HEK293T (cell line): ENCODE measurements around the gene POP5.

ENCODE experiments used
- CTCF ChIA-PET: fragments of 350-600 bp; formaldehyde crosslinking; extraction: SDS; loops from one replicate; lab custom pipeline; 2021; ENCODE audit warnings: antibody characterized with exemption, inconsistent platforms; lab: Yijun Ruan, JAX
- POLR2A ChIA-PET: fragments of 350-600 bp; formaldehyde crosslinking; extraction: SDS; loops from one replicate; lab custom pipeline; 2020; ENCODE audit warnings: antibody characterized with exemption, inconsistent platforms; lab: Yijun Ruan, JAX
- DNase-seq: peaks from one replicate; pipeline ENCODE4 v3.0.0; 2012; ENCODE audit warnings: mixed read lengths; ENCODE audit errors: extremely low spot score
- ARNT ChIP-seq: fragments of 450-650 bp; IDR thresholded peaks from 2 replicates; pipeline ENCODE4 v1.6.1; 2017; ENCODE audit warnings: mild to moderate bottlenecking
- BHLHE40 ChIP-seq: fragments of 450-650 bp; IDR thresholded peaks from 2 replicates; pipeline ENCODE4 v1.6.1; 2016; ENCODE audit warnings: mild to moderate bottlenecking, moderate library complexity, borderline replicate concordance
- CTBP1 ChIP-seq: fragments of 450-650 bp; IDR thresholded peaks from 2 replicates; pipeline ENCODE4 v1.6.1; 2016; ENCODE audit warnings: borderline replicate concordance
- ELF4 ChIP-seq: fragments of 450-650 bp; IDR thresholded peaks from 2 replicates; pipeline ENCODE4 v1.6.1; 2017; ENCODE audit warnings: antibody characterized with exemption
- FOXA1 ChIP-seq: fragments of 450-650 bp; IDR thresholded peaks from 2 replicates; pipeline ENCODE4 v1.6.1; 2016; ENCODE audit warnings: mild to moderate bottlenecking
- FOXK2 ChIP-seq: fragments of 450-650 bp; IDR thresholded peaks from 2 replicates; pipeline ENCODE4 v1.6.1; 2016; ENCODE audit warnings: mild to moderate bottlenecking
- FOXM1 ChIP-seq: fragments of 450-650 bp; IDR thresholded peaks from 2 replicates; pipeline ENCODE4 v1.6.1; 2017; ENCODE audit warnings: mild to moderate bottlenecking, borderline replicate concordance
- HDGF ChIP-seq: fragments of 450-650 bp; IDR thresholded peaks from 2 replicates; pipeline ENCODE4 v1.6.1; 2017; ENCODE audit warnings: antibody characterized with exemption, borderline replicate concordance
- L3MBTL2 ChIP-seq: fragments of 450-650 bp; conservative IDR thresholded peaks from 2 replicates; pipeline ENCODE4 v1.6.1; 2016; ENCODE audit warnings: mild to moderate bottlenecking
- LEF1 ChIP-seq: fragments of 450-650 bp; IDR thresholded peaks from 2 replicates; pipeline ENCODE4 v1.6.1; 2017; ENCODE audit warnings: mild to moderate bottlenecking, borderline replicate concordance
- NFRKB ChIP-seq: fragments of 450-650 bp; IDR thresholded peaks from 2 replicates; pipeline ENCODE4 v1.6.1; 2016; ENCODE audit warnings: mild to moderate bottlenecking, moderate library complexity
- PKNOX1 ChIP-seq: fragments of 450-650 bp; IDR thresholded peaks from 2 replicates; pipeline ENCODE4 v1.6.1; 2016
- SP1 ChIP-seq: fragments of 450-650 bp; IDR thresholded peaks from 2 replicates; pipeline ENCODE4 v1.6.1; 2017
- SUZ12 ChIP-seq: fragments of 450-650 bp; IDR thresholded peaks from 2 replicates; pipeline ENCODE4 v1.6.1; 2016; ENCODE audit warnings: mild to moderate bottlenecking
- TARDBP ChIP-seq: fragments of 450-650 bp; IDR thresholded peaks from 2 replicates; pipeline ENCODE4 v1.6.1; 2016
- ZNF384 ChIP-seq: fragments of 450-650 bp; IDR thresholded peaks from 2 replicates; pipeline ENCODE4 v1.6.1; 2016

POP5 gene

DNA sequence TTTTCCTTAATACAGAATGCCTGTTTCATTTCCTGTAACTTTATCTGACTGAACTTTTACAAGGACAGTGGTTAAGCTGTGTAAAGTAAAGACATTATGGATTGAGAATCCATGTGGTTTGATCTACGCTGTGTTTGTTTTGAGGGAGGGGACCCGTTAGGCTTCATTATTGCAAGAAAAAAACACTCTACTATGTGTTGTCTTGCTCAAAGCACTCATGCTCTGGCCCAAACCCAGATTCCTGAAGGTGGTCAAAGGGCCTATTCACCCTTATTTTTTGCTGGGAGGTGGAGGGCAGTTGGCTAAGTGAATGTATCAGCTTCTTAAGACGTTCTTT, 35.2 kb downstream of the POP5 start:
- ChIA-PET CTCF (interaction anchor here (0.6 to 0.8 kb wide), 2 partner anchors 10 to 21 kb away, joined by 3 to 4 read pairs; no protein-coding TSS in a partner anchor), POLR2A (no interaction called here)
- TF ChIP-seq ELF4 (no peak), FOXM1 (no peak), FOXA1 (no peak), FOXK2 (no peak), BHLHE40 (no peak), LEF1 (no peak)
- DNase-seq: no peak

DNA sequence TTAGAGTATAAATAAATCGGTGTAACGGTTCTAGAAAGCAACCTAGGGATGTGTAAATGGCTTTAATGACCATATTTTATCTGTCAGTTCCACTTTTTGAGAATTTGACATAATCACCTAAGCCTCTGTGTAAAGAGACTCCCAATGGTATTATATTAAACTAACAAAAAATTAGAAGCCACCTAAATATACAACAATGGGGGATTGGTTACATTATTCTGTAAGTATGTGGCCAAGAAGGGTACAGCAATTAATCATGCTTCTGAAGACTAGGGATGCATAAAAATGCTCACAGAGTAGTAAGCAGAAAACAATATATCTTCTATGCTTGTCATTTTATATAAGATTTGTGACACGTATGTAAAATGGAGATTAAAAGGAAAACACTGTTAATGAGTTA, 36.5 kb downstream of the POP5 start:
- CTCF ChIA-PET: no interaction called here
- TF ChIP-seq PKNOX1: 0 out of 2 replicates have a peak, but pooled peaks have one; percentile 2
- TF ChIP-seq NFRKB: no peak
- POLR2A ChIA-PET: no interaction called here
- no peak for DNase-seq

DNA sequence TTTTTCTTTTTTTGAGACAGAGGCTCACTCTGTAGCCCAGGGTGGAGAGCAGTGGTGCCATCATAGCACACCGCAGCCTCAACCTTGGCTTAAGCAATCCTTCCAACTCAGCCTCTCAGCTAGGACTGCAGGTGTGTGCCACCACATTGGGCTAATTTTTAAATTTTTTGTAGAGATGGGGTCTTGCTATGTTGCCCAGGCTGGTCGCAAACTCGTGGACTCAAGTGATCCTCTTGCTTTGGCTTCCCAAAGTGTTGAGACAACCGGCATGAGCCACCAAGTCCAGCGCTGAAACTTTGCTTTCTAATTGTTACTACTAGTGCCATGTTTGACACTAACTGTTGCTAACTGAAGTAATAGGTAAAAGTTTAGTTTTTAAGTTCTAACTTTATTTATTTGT, 39.0 kb downstream of the POP5 start:
- POLR2A ChIA-PET: no interaction called here
- CTCF ChIA-PET: no interaction called here
- TF ChIP-seq L3MBTL2 (no peak), CTBP1 (no peak), FOXA1 (no peak), ARNT (no peak)
- DNase-seq: no peak

DNA sequence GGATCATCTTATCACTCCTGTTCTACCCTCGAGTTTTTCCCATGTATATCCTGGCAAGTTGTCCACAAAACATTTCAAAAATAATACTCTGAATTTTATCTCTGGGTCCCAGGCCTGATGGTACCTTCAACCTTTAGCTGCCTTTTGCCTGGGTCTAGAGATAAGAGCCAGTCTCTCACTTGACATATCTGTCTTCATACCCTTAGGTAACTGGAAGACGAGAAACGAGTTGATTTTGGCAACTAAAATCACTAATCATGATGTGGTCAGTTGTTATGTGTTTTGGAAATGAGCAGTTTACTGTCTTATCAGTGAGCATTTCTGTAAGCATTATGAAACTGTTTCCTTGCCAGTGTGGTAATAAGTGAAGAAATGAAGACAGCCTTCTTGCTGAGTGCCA, 40.8 kb downstream of the POP5 start:
- CTCF ChIA-PET: no interaction called here
- TF ChIP-seq LEF1 (no peak), FOXA1 (no peak), L3MBTL2 (no peak), BHLHE40 (no peak), ARNT (no peak), SP1 (no peak)
- POLR2A ChIA-PET: interaction anchor here (0.6 kb wide), 1 partner anchor 11 kb away, joined by 3 read pairs; the partner anchor contains the start of gene COQ5
- no peak for DNase-seq

DNA sequence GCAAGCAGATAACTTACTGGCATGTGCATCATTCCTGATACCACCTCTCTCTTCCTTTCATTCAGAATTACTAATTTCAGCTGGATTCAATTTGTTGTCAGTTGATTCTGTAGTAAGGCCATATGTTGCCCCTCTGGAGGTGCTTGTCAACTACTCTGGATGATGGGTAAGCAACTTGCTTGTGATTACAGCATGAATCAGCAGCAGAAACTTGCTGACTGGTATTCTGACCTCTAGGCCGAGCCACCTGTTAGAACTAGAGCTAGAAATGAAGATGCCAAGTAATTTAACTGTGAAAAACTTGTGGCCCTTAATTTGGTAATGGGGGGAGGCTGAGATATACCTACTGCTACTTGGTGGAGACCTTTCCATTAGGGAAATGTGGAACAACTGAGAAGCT, 41.9 kb downstream of the POP5 start:
- TF ChIP-seq CTBP1 (no peak), FOXA1 (no peak), TARDBP (no peak), ZNF384 (no peak), SP1 (no peak), FOXK2 (no peak), FOXM1 (no peak), PKNOX1 (no peak), SUZ12 (no peak), L3MBTL2 (no peak), ARNT (no peak), ELF4 (no peak), LEF1 (no peak), NFRKB (no peak), BHLHE40 (no peak), HDGF (no peak)
- no peak for DNase-seq
- POLR2A ChIA-PET: interaction anchor here (1.0 to 2.4 kb wide), 2 partner anchors 43 to 248 kb away, joined by 3 to 7 read pairs; partner anchors contain the start of genes POP5 and RNU4-2
- CTCF ChIA-PET: no interaction called here

- POLR2A ChIA-PET: interaction anchor here (0.8 to 2.4 kb wide), 6 partner anchors 9 to 247 kb away, joined by 3 to 7 read pairs (median 4); partner anchors contain the start of genes COQ5, POP5, RNU4-2 and SRSF9
- TF ChIP-seq SP1: no peak
- TF ChIP-seq HDGF: no peak
- TF ChIP-seq L3MBTL2: no peak
- no peak for TF ChIP-seq FOXK2
- no peak for TF ChIP-seq BHLHE40
- TF ChIP-seq FOXA1: no peak
- TF ChIP-seq LEF1: no peak
- TF ChIP-seq PKNOX1: no peak
- TF ChIP-seq ZNF384: no peak
- TF ChIP-seq ARNT: no peak
- no peak for DNase-seq
- CTCF ChIA-PET: no interaction called here
These were observed 42.7 kb downstream of the POP5 start for GRCh38 chr12:120538281-120539156.

- CTCF ChIA-PET: no interaction called here
- no peak for DNase-seq
- TF ChIP-seq FOXK2 (no peak), ELF4 (no peak), PKNOX1 (no peak), ARNT (no peak), BHLHE40 (no peak), LEF1 (no peak), SUZ12 (no peak), L3MBTL2 (no peak)
- POLR2A ChIA-PET: interaction anchor here (0.8 to 2.4 kb wide), 5 partner anchors 8 to 246 kb away, joined by 3 to 7 read pairs (median 5); partner anchors contain the start of genes COQ5, RNU4-2 and SRSF9
These were observed 43.4 kb downstream of the POP5 start for GRCh38 chr12:120537856-120538220.
